HG03280 (cell line): ENCODE data around the gene HHIPL1.

Source experiments
- ATAC-seq: cut with Tn5 transposase; IDR thresholded peaks from one replicate; pipeline ENCODE4 v1.9.1; 2021; ENCODE audit warnings: mild to moderate bottlenecking, moderate library complexity; ENCODE audit not compliant: unreplicated experiment

Gene HHIPL1

DNA sequence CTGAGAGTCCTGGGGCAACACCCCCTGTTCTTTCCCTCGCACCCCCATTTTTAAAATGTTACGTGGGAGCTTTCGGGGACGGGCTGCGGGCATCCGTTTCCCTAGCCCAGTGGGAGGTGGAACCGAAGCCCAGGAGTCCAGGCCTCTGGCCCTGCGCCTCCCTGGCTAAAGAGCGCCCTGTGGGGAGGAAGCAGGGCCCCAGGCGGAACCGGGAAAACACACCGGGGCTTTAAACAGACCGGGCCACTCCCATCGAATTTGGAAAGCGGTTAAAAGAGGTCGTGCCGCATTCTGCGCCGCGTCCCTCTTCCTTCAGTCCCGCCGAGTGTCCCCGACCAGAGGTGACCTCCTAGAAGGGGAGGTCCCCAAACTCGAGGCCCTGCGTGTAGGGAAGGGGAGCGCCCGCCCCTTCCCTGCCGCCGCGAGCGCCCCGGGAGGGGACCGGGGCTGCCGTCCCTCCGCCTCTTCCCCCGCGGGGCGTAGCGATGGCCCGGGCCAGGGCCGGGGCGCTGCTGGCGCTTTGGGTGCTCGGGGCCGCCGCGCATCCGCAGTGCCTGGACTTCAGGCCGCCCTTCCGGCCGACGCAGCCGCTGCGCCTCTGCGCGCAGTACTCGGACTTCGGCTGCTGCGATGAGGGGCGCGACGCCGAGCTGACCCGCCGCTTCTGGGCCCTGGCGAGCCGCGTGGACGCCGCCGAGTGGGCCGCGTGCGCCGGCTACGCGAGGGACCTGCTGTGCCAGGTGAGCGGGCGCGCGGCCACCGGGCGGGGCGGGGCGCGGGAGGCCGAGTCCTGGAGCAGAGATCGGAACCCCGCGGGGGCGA, at the start of gene HHIPL1:
Gene HHIPL1, plus strand, starts transcription at position 407 of the 822 bp plus-strand sequence. Its CDS starts 79 bp downstream, at position 486.
- ATAC-seq: no peak

DNA sequence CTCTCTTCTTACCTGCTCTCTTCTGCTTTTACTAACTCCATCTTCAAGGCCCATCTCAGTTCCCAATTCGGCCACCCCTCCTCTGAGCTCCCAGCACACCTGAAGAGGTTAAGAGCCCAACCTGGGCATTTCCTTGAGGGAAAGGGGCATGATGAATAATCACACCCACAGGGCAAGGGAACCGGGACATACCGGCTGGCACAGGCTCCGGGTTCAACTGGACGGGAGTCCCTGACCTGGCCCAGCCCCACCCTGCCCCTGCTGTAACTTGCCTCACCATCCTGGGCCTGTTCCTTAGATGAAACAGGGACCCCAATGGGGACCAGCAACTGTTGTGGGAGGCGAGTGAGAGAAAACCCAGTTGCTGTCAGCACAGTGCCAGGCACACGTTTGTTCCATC, 49.4 kb upstream of the HHIPL1 start:
- no peak for ATAC-seq

DNA sequence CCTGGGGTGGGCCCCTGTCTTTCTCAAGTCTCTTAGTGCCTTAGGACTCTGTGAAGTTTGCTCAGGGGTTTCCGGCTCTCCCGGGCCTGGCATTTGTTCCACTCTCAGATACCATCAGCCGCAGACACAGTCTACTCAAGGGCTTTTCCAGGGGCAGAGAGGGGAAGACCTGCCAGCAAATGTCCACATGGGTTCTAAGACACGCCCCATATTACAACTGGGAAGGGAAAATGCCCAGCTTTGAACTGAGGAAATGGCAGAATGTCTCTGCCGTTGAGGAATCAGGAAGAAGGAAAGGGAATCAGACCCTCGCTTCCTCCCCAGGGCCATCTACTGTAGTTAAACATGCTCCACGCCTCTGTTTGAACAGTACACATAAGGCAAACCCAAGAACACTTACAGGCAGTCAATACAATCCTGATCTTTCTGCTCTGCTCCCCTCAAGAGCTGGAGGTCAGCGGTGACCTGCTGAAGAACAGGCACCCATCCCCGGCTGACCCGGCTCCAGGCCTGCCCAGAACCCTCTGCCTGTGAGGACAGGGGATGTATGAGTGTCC, 48.8 kb upstream of the HHIPL1 start:
- ATAC-seq: no peak

DNA sequence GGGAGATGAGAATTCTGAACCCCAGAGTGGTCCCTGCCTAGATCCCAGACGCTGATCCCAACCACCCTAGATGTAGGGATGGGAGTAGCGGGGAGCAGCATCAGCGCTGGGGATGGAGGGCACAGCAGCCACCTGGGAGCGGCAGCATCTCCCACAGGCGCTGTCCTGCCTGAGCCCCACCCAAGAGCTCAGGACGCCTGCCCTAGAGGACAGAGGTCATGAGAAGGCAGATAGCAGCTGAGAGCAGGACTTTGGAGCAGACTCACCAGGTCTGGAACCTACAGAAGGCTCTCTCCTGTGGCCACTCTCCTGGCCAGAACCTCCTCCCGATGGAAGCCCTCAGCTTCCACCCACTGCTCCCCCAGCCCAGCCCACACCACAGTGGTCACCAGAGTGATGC, 48.2 kb upstream of the HHIPL1 start:
- no peak for ATAC-seq

DNA sequence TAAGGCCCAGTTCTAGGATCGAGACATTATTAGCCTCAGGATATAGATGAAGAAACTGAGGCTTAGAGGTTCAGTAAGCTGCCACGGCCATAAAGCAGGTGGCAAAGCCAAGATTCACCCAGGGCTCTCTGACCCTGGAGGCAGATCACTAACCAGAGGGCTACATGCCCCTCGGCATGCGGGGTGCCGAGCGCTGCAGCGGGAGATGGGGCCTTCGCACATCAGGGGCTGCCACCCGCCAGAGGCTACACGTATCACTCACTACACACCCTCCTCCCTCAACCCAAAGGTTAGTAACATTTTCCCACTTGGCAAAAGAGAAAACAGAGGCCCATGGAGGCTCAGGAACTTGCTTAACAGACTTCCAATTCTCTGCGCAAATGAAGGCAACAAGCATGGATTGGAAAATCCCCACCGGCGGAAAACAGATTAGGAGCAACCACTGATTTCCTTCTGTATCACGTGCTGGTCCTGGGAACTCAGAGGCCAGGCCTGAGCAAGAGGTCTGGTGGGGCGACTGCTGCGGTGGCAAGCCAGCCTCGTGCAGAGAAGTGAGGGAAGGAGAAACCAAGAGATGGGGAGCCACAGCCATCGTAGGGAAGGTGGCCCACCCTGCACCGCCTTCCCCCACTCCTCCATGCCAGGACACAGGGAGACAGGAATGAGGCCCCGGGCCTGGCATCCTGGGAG, 46.9 kb upstream of the HHIPL1 start:
- no peak for ATAC-seq

DNA sequence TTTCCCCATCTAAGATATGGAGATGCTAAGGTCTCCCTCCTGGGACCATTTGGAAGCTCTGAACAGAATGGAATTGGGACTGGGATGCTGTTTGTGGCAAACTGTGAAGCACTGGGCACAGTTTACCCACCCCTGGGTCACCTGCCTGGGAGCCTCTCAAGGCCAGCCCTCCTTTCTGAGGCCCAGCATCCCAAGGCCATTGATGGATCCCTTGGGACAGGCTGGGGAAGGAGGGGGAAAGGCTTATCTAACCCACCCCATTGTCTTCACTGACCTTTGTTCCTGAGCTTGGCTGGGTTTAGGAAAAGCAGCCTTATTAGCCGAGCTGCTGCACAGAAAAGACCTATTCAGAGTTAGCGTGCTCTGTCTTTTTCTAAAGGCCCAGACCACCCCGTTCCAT, 46.2 kb upstream of the HHIPL1 start:
- no peak for ATAC-seq

DNA sequence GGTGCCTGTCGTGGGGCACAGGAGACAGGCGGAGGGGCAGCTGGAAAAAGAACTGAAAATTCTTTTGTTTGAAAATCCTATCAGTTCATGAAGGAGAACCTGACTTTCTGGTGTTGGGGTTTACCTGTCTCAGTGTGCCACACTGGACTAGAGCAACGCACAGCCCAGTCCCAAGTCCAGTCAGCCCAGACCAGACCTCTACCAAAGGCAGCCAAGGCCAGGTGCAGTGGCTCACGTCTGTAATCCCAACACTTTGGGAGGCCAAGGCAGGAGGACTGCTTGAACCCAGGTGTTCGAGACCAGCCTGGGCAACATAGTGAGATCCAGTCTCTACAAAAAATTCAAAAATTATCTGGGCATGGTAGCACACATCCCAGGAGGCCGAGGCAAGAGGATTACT, 45.5 kb upstream of the HHIPL1 start:
- no peak for ATAC-seq

DNA sequence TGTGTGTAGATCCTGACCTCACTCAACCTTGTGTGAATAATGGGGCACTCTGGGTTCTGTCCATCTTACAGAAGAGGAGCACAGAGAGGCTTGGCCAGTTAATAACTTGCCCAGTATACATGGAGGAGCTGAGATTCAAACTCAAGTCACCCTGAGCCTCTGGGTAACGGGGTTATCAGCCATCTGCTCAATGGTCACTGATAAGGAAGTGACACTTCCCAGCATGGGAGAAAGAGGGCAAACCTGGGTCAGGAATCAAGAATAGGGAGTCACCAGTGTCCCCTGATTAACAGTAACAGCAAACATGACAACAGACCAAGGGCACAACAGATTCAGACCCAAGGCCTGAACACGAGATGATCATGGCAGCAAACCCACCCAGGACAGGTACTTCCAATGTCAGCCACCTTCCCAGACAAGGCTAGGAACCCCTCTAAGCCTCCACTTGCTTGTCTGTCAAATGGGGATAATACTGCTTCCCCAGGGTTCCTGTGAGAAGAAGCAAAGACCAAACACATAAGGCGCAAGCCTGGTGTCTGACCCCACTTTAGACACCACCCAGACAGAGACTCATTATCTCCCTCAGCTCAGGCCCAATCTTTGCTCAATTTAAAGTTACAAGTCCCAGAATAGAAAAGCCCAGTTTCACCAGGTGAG, 44.6 kb upstream of the HHIPL1 start:
- ATAC-seq: no peak

DNA sequence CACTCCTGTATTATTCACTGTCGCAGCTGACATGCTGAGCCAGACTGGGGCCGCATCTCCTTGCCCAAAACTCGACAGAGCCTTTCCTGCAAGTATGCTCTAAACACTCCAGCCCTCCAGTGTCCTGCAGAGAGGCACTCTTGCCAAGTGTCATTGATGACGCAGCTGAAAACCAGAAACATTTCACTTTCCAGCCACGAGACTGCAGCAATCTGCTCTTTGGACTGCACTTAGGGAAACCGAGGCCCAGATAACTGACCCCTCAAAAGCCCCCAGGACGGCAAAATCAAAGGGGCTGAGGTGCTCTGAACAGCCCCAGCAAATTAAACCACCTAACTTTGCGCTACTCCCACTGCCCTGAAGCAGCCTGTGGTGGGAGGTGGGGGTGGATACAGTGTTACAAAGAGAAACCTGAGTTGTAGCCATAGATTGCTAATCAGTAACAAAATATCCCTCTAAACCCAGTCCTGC, 43.5 kb upstream of the HHIPL1 start:
- no peak for ATAC-seq

DNA sequence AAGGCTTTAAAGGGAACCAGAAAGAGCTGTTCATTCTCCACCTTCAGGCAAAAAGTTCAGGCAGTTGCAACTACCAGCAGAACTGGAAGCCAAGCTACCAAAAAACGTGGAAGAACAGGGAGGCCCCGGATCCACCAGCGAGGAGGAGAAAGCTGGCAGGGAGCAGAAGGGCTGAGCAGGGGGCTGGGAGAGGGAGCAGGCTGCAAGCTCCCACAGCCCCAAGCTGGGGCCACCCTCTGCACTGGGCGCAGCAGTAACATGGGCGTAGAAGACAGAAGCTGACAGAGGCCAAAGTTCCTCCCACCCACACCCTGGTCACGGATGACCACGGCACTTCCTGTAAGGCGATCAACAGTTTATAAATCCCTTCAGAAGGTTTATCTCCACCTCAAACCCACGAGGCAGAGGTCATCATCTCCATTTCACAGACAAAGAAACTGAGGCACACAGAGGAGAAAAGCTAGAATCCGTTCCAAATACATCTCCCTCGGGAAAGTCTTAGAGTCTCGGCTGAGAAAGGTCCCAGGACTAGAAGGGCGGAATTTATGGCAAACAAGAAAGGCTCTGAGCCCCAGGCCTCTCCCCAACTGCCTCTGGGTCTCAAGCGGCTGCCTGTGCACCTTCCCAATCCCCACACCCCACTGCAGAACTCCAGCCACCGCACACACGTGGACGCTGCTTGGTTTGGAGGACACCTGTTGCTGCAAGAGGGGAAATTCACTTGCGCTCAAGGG, 42.7 kb upstream of the HHIPL1 start:
- no peak for ATAC-seq

DNA sequence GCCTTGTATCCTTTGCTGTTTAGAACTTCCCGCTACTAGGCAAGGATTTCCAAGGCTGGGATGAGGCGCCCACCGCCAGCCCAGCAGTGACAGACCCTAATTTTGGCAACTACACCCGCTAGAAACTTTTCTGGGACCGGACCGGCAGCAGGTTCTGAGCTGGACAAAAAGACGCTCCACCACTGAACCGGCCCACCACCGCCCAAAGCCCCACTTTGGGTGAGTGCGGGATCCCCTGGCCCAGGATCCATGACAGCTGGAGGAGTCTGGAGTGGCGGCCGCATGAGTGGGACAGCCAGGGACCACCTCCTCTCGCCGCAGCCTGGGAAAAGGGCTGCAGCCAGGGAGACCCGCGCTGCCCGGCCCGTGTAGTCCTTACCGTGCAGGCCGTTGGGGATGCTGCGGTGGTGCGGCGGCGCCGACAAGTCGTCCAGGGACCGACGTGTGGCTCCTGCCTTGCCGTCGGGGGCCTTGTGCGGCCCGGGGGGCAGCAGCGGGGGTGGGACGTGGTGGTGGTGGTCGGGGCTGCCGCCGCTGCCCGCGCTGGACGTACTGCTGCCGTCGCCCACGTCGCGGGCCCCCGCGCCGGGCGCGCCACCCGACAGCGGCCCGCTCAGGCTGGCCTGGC, 42.0 kb upstream of the HHIPL1 start:
- no peak for ATAC-seq

DNA sequence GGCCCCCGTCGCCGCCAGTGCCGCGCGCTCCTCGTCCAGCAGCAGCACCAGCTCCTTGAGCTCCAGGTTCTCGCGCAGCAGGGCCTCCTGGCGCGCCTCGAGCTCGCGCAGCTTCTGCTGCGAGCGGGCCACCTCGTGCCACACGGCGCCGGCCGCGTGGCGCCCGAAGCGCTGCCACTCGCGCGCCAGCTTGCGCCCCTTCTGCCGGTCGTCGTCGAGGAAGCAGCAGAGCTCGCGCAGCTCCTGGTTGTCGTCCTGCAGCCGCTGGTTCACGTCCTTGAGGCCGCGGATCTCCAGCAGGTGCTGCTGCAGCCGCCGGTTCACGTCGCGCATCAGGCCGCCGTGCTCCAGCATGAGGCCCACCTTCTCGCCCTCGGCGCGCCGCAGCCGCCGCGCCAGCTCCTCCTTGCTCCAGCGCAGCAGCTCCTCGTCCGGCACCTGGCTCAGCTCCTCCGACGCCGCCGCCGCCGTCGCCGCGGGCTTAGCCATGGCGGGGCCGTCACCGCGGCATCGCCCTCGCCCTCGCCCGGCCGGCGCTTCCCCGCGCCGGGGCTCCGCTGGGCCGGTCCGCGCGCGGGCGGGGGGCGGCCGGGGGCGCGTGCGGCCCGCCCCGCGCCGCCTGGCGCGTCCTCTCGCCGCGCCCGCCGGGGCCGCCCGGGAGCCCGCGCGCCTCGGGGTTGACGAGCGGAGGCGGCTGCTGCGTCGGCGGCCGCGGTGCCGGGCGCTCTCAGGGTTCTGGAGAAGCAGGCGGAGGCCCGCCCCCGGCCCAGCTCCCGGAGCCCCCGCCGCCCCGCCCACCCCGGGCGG, 41.3 kb upstream of the HHIPL1 start, which contains the start of gene CCDC85C:
Gene CCDC85C, minus strand, starts transcription at position 737 of the 807 bp plus-strand sequence. Its CDS starts 248 bp downstream, at position 489.
- peak; percentile 5 for ATAC-seq

DNA sequence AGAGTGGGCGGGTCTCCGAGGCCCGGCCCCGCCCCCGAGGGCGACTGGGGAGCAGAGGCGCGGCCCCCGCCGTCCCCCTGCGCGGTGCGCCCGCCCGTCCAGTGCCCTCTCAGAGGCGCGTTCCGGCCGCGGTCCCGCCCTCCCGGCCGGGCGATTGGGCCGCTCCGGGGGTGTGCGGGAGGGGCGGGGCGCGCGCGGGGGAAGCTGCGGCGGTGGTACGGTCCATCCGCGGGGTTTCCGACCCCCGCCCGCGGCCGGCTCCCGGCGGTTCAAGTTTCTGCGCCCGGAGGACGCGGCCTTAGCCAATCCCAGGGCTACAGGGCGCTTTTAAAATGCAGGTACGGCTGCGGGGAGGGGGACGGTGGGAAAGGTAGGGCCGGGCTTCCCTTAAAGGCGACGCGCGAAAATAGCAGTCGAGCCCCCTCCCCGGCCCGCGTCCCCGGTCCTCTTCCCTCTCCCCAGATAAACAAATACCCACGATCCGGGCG, 40.6 kb upstream of the HHIPL1 start:
- peak; percentile 93 for ATAC-seq

DNA sequence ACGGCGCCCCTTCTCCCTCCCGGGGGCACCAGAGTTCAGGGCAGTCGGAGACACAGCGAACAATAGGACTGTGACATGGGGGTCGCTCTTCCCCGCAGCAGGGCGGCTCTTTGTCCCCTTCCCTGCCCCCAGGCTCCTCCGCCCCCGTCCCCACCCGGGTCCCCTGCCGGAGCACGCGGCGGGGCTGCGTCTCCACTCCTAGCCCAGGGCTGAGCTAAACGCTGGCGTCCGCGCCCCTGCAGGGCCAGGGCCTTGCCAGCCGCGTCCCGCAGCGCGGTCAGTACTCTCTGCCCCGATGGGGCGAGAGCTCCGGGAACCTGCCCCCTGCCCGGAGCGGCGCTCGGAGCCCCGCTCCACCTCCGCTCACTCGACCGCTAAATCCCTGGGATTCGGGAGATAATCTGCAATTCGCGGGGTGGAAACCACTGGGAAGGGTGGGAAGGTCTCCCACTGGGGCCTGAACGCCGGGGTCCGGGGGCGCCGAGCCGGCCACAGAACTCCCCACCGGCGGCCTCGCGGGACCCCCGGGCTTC, 40.1 kb upstream of the HHIPL1 start:
- peak; percentile 10 for ATAC-seq

DNA sequence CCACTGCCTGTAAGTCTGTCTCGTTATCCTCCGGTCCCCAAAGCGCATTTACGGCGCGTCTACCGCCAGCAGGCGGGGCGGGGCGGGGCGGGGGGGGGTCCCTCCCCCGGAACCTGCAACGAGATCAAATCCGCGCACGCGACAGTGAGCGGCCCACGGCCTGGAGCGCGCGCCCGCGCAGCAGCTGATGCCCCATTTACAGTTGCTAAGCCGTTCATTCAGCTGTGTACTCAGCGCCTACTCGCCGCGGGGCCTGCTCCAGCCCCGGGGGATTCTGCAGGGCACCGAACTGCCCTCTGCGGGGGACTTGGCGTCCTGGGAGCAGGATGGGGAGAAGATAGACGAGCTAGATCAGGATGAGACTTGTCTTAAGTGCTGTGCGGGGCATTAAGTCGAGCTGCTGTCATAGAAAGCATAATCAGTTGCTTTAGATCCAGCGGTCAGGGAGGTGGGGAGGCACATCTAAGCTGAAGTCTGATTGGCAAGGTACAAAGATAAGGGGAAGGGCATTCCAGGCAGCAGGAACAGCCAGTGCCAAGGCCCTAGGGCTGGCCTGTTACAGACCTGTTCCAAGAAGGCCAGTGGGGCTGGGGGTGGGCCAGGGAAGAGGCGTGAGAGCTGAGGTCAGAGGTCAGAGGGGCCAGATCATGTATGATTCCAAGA, 39.5 kb upstream of the HHIPL1 start:
- ATAC-seq: peak; percentile 32

DNA sequence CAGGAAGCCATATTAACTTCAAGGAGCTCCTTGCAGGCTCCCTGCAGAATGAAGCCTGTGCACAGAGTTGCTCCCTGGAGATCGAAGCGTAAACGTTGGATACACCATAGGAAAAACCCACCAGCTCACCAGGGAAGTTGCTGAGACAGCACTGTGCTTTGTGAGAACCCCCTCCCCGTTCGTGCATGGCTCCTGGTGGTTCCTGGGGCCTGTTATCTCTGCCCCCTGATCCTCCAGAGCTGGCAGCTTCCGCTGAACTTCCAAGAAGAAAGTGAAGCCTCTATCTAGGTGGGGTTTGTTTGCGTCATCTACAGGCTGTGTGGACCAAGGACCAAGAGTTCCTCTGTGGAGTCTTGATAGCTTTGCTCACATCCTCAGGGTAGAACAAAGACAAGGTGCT, 38.6 kb upstream of the HHIPL1 start:
- no peak for ATAC-seq

DNA sequence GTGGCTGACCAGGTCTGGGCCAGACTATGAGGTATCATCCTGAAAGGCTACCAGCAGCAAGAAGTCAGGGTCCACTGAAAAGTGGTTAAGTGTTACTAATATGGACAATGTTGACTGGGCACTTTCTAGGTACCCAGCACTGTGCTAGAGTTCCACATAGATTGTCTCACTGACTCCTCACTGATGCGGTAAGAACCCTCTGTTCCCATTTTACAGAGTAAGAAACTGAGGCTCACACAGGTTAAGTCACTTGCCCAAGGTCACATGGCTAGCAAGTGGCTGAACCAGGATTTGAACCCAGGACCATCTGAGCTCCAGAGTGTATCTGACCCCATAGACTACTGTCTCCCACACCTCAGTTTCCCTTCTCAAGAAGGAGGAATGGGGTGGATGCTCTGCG, 36.3 kb upstream of the HHIPL1 start:
- no peak for ATAC-seq
